Karpas-422 (cell line): ENCODE data around the gene OR6B1. TPM values are rescaled to one million over a fixed set of nuclear protein-coding genes. Genes with fewer than 3 reads are reported as not detected.

ENCODE experiments used
- DNase-seq: peaks from one replicate; pipeline ENCODE4 v3.0.0-alpha.2; 2015
- H2AFZ ChIP-seq: fragments of 200-600 bp; sonication (generic); 2 replicates; pipeline ENCODE4 v1.6.1; 2014; ENCODE audit warnings: antibody characterized with exemption, low read length, mixed read lengths
- H3K27ac ChIP-seq: fragments of 200-600 bp; sonication (generic); 2 replicates; pipeline ENCODE4 v1.5.1; 2014; ENCODE audit warnings: mild to moderate bottlenecking, low read length, moderate library complexity
- H3K27me3 ChIP-seq: fragments of 200-600 bp; sonication (generic); 2 replicates; pipeline ENCODE4 v1.6.1; 2014; ENCODE audit warnings: low read length, mixed read lengths
- H3K36me3 ChIP-seq: fragments of 200-600 bp; sonication (generic); 2 replicates; pipeline ENCODE4 v1.6.1; 2014; ENCODE audit warnings: low read length, mixed read lengths; ENCODE audit not compliant: insufficient read depth
- H3K4me1 ChIP-seq: fragments of 200-600 bp; sonication (generic); 2 replicates; pipeline ENCODE4 v1.6.1; 2014; ENCODE audit warnings: mild to moderate bottlenecking, low read length, mixed read lengths
- H3K4me2 ChIP-seq: fragments of 200-600 bp; sonication (generic); 2 replicates; pipeline ENCODE4 v1.6.1; 2014; ENCODE audit warnings: low read length, low read depth, mild to moderate bottlenecking; ENCODE audit not compliant: poor library complexity, severe bottlenecking
- H3K4me3 ChIP-seq: fragments of 200-600 bp; sonication (generic); 2 replicates; pipeline ENCODE4 v1.5.1; 2014; ENCODE audit warnings: mild to moderate bottlenecking, antibody characterized with exemption, low read length, mixed read lengths
- H3K79me2 ChIP-seq: fragments of 200-600 bp; sonication (generic); 2 replicates; pipeline ENCODE4 v1.6.1; 2014; ENCODE audit warnings: mild to moderate bottlenecking, low read length, mixed read lengths
- H3K9ac ChIP-seq: fragments of 200-600 bp; sonication (generic); 2 replicates; pipeline ENCODE4 v1.6.0; 2014; ENCODE audit warnings: low read length
- H3K9me2 ChIP-seq: fragments of 200-600 bp; sonication (generic), shearing (Covaris generic); replicated peaks from 2 replicates; pipeline ENCODE4 v1.6.0; 2014; ENCODE audit warnings: mild to moderate bottlenecking, low read length, moderate library complexity; ENCODE audit not compliant: insufficient read depth
- H3K9me3 ChIP-seq: fragments of 300-700, 200-600 bp; sonication (generic); 2 replicates; pipeline ENCODE4 v1.6.1; 2014; ENCODE audit warnings: low read length, mixed read lengths
- H4K20me1 ChIP-seq: fragments of 200-600 bp; sonication (generic); 2 replicates; pipeline ENCODE4 v1.6.1; 2014; ENCODE audit warnings: mild to moderate bottlenecking, antibody characterized with exemption, low read length, low read depth; ENCODE audit not compliant: insufficient read depth
- total RNA-seq: library from RNA; depleted of rRNA; stranded (reverse); fragments of >200 nt; shearing (Covaris generic); gene quantifications from 2 replicates; pipeline ENCODE4 v1.2.3, GENCODE V29; 2014; ENCODE audit warnings: low replicate concordance; rRNA removed

Gene OR6B1
- total RNA-seq: not detected in 2 replicates

GRCh38 chr7:144000020-144000419, at the start of gene OR6B1:
Gene OR6B1, plus strand, starts transcription at chr7:144000320. Its CDS starts 3,677 bp downstream, at chr7:144003997.
- Histone ChIP-seq H3K4me3 (no peak within 1 kb of the TSS), H3K27ac (no peak within 1 kb of the TSS), H3K9ac (no peak within 1 kb of the TSS), H3K79me2 (no peaks in the 10 kb centered on the region), H3K9me3 (no peaks in the 10 kb centered on the region), H3K36me3 (no peaks in the 10 kb centered on the region), H3K27me3 (no peaks in the 10 kb centered on the region), H3K9me2 (no peaks in the 10 kb centered on the region), H3K4me1 (no peaks in the 10 kb centered on the region), H4K20me1 (no peaks in the 10 kb centered on the region), H3K4me2 (no peak within 1 kb of the TSS), H2AFZ (no peak within 1 kb of the TSS)
- no peak for DNase-seq

- Histone ChIP-seq H3K27ac (no peak overlapping the region), H4K20me1 (no peaks in the 10 kb centered on the region), H3K27me3 (no peaks in the 10 kb centered on the region; the same call in 1 of the 2 replicates), H3K9me2 (no peaks in the 10 kb centered on the region), H3K79me2 (no peaks in the 10 kb centered on the region), H3K9me3 (no peaks in the 10 kb centered on the region), H3K4me3 (no peak overlapping the region), H3K9ac (no peak overlapping the region), H2AFZ (no peak overlapping the region), H3K4me2 (no peak overlapping the region), H3K36me3 (no peaks in the 10 kb centered on the region), H3K4me1 (no peaks in the 10 kb centered on the region)
- DNase-seq: no peak
Measured at GRCh38 chr7:143953421-143953820, 46.7 kb upstream of the OR6B1 start.

- H3K9ac ChIP-seq: no peak overlapping the region
- H3K4me2 ChIP-seq: no peak overlapping the region
- no peaks in the 10 kb centered on the region; the same call in 1 of the 2 replicates for H3K27me3 ChIP-seq
- no peak for DNase-seq
- no peak overlapping the region for H2AFZ ChIP-seq
- H3K9me2 ChIP-seq: no peaks in the 10 kb centered on the region
- no peak overlapping the region for H3K27ac ChIP-seq
- H3K79me2 ChIP-seq: no peaks in the 10 kb centered on the region
- no peak overlapping the region for H3K4me3 ChIP-seq
- H3K4me1 ChIP-seq: no peaks in the 10 kb centered on the region
- no peaks in the 10 kb centered on the region for H3K9me3 ChIP-seq
- no peaks in the 10 kb centered on the region for H3K36me3 ChIP-seq
- H4K20me1 ChIP-seq: no peaks in the 10 kb centered on the region
Measured at GRCh38 chr7:143954135-143954534, 46.0 kb upstream of the OR6B1 start.

- no peak within 1 kb of the TSS for H2AFZ ChIP-seq
- H4K20me1 ChIP-seq: no peaks in the 10 kb centered on the region
- DNase-seq: no peak
- no peaks in the 10 kb centered on the region; the same call in 1 of the 2 replicates for H3K27me3 ChIP-seq
- no peaks in the 10 kb centered on the region for H3K9me3 ChIP-seq
- H3K4me2 ChIP-seq: no peak within 1 kb of the TSS
- H3K27ac ChIP-seq: no peak within 1 kb of the TSS
- no peak within 1 kb of the TSS for H3K9ac ChIP-seq
- no peaks in the 10 kb centered on the region for H3K36me3 ChIP-seq
- H3K4me3 ChIP-seq: no peak within 1 kb of the TSS
- H3K9me2 ChIP-seq: no peaks in the 10 kb centered on the region
- no peaks in the 10 kb centered on the region for H3K79me2 ChIP-seq
- no peaks in the 10 kb centered on the region for H3K4me1 ChIP-seq
Measured at GRCh38 chr7:143954544-143954943, 45.6 kb upstream of the OR6B1 start, which contains the start of gene OR2F1. Gene OR2F1, plus strand, starts transcription at chr7:143954844. Its CDS starts 5,127 bp downstream, at chr7:143959971.

GRCh38 chr7:143958781-143959180, 41.3 kb upstream of the OR6B1 start:
- no peaks in the 10 kb centered on the region; the same call in 1 of the 2 replicates for H3K27me3 ChIP-seq
- no peak overlapping the region for H3K9ac ChIP-seq
- DNase-seq: no peak

GRCh38 chr7:143960813-143961610, 39.1 kb upstream of the OR6B1 start:
- Histone ChIP-seq H3K27me3 (no peaks in the 10 kb centered on the region), H3K27ac (no peak overlapping the region), H4K20me1 (no peaks in the 10 kb centered on the region), H3K9me3 (no peaks in the 10 kb centered on the region), H3K36me3 (no peaks in the 10 kb centered on the region), H3K9me2 (no peaks in the 10 kb centered on the region), H3K4me2 (no peak overlapping the region), H3K4me1 (no peaks in the 10 kb centered on the region), H3K9ac (no peak overlapping the region), H2AFZ (no peak overlapping the region), H3K4me3 (no peak overlapping the region), H3K79me2 (no peaks in the 10 kb centered on the region)
- DNase-seq: no peak

More at GRCh38 chr7:143958781-143959180, 41.3 kb upstream of the OR6B1 start:
- H3K79me2 ChIP-seq: no peaks in the 10 kb centered on the region
- no peaks in the 10 kb centered on the region for H3K9me2 ChIP-seq
- H2AFZ ChIP-seq: no peak overlapping the region
- no peak overlapping the region for H3K4me2 ChIP-seq
- no peak overlapping the region for H3K4me3 ChIP-seq
- no peaks in the 10 kb centered on the region for H3K36me3 ChIP-seq
- no peak overlapping the region for H3K27ac ChIP-seq
- no peaks in the 10 kb centered on the region for H3K9me3 ChIP-seq
- no peaks in the 10 kb centered on the region for H3K4me1 ChIP-seq
- no peaks in the 10 kb centered on the region for H4K20me1 ChIP-seq

- H3K27me3 ChIP-seq: no peaks in the 10 kb centered on the region
- H3K4me2 ChIP-seq: no peak overlapping the region
- no peaks in the 10 kb centered on the region for H3K9me3 ChIP-seq
Measured at GRCh38 chr7:143965280-143965679, 34.8 kb upstream of the OR6B1 start.

GRCh38 chr7:143967398-143967797, 32.7 kb upstream of the OR6B1 start:
- Histone ChIP-seq H4K20me1 (no peaks in the 10 kb centered on the region), H3K4me1 (no peaks in the 10 kb centered on the region), H2AFZ (no peak overlapping the region), H3K9me2 (no peaks in the 10 kb centered on the region), H3K4me2 (no peak overlapping the region), H3K4me3 (no peak overlapping the region), H3K79me2 (no peaks in the 10 kb centered on the region), H3K9me3 (no peaks in the 10 kb centered on the region), H3K27ac (no peak overlapping the region), H3K27me3 (no peaks in the 10 kb centered on the region), H3K9ac (no peak overlapping the region), H3K36me3 (no peaks in the 10 kb centered on the region)
- DNase-seq: no peak

More at GRCh38 chr7:143965280-143965679, 34.8 kb upstream of the OR6B1 start:
- Histone ChIP-seq H3K4me1 (no peaks in the 10 kb centered on the region), H3K4me3 (no peak overlapping the region), H3K9ac (no peak overlapping the region), H3K9me2 (no peaks in the 10 kb centered on the region), H4K20me1 (no peaks in the 10 kb centered on the region), H3K79me2 (no peaks in the 10 kb centered on the region), H3K27ac (no peak overlapping the region), H2AFZ (no peak overlapping the region), H3K36me3 (no peaks in the 10 kb centered on the region)
- no peak for DNase-seq
